HS-27A (cell line): ENCODE measurements around the gene ARL14.

Experiments
- DNase-seq: peaks from one replicate; pipeline ENCODE4 v3.0.0-alpha.2; 2012; ENCODE audit warnings: low read depth, missing footprints

Gene ARL14

GRCh38 chr3:160725338-160725737 is 48.4 kb downstream of the ARL14 start:
- no peak for DNase-seq
